Trophoblast cell (in vitro differentiated cells and primary cell): ENCODE results near the gene RIMBP3B.
"Not testable (repeated sequence)": the region's sequence is repeated elsewhere in the genome, so short reads cannot be mapped to it uniquely, and the experiment has no call there.

ENCODE experiments used
- DNase-seq, 2 donors: peaks; one replicate each; pipeline ENCODE4 v3.0.0-alpha.2; 2016
- H2AFZ ChIP-seq: 2 replicates; pipeline ENCODE4 v1.6.1; 2013; ENCODE audit warnings: low read length, moderate library complexity, mild to moderate bottlenecking; ENCODE audit not compliant: insufficient read depth, poor library complexity
- H2AK5ac ChIP-seq: 2 replicates; pipeline ENCODE4 v1.6.1; 2013; ENCODE audit warnings: mild to moderate bottlenecking, low read length
- H2BK120ac ChIP-seq: 2 replicates; pipeline ENCODE4 v1.6.1; 2013; ENCODE audit warnings: low read length, mild to moderate bottlenecking, moderate library complexity; ENCODE audit not compliant: insufficient read depth, poor library complexity
- H2BK12ac ChIP-seq: 2 replicates; pipeline ENCODE4 v1.6.1; 2013; ENCODE audit warnings: mild to moderate bottlenecking, low read length, moderate library complexity
- H2BK5ac ChIP-seq: 2 replicates; pipeline ENCODE4 v1.6.1; 2013; ENCODE audit warnings: low read length, low read depth, moderate library complexity, mild to moderate bottlenecking; ENCODE audit not compliant: poor library complexity
- H3K14ac ChIP-seq: 2 replicates; pipeline ENCODE4 v1.6.1; 2013; ENCODE audit warnings: mild to moderate bottlenecking, low read length
- H3K18ac ChIP-seq: 2 replicates; pipeline ENCODE4 v1.6.1; 2013; ENCODE audit warnings: mild to moderate bottlenecking, low read length
- H3K23ac ChIP-seq: 2 replicates; pipeline ENCODE4 v1.6.1; 2013; ENCODE audit warnings: low read length
- H3K27ac ChIP-seq: 2 replicates; pipeline ENCODE4 v1.5.1; 2013; ENCODE audit warnings: low read depth, mild to moderate bottlenecking, inconsistent platforms, low read length, moderate library complexity
- H3K27me3 ChIP-seq: 2 replicates; pipeline ENCODE4 v1.6.1; 2013; ENCODE audit warnings: inconsistent platforms, mild to moderate bottlenecking, low read length, moderate library complexity; ENCODE audit not compliant: insufficient read depth
- H3K36me3 ChIP-seq, 2 experiments: 1 replicate in 1 of 2; 2 replicates in 1 of 2; pipeline ENCODE4 v1.6.1; 2013; ENCODE audit warnings: low read length in 2 of 2, mild to moderate bottlenecking in 2 of 2, moderate library complexity in 1 of 2; ENCODE audit not compliant: insufficient read depth in 2 of 2, control insufficient read depth in 1 of 2
- H3K4ac ChIP-seq: 2 replicates; pipeline ENCODE4 v1.6.1; 2013; ENCODE audit warnings: low read depth, mild to moderate bottlenecking, low read length, moderate library complexity
- H3K4me1 ChIP-seq, 2 experiments: 1 replicate in 1 of 2; 2 replicates in 1 of 2; pipeline ENCODE4 v1.6.1; 2013; ENCODE audit warnings: low read length in 2 of 2, mild to moderate bottlenecking in 2 of 2, moderate library complexity in 1 of 2; ENCODE audit not compliant: insufficient read depth in 2 of 2, control insufficient read depth in 1 of 2
- H3K4me2 ChIP-seq: 2 replicates; pipeline ENCODE4 v1.6.1; 2013; ENCODE audit warnings: inconsistent platforms, mild to moderate bottlenecking, low read length, moderate library complexity
- H3K4me3 ChIP-seq: 2 replicates; pipeline ENCODE4 v1.5.1; 2013; ENCODE audit warnings: mild to moderate bottlenecking, low read depth, low read length, inconsistent platforms
- H3K79me1 ChIP-seq: one replicate; pipeline ENCODE4 v1.6.1; 2013; ENCODE audit warnings: low read length
- H3K79me2 ChIP-seq: 2 replicates; pipeline ENCODE4 v1.6.1; 2013; ENCODE audit warnings: low read length, mild to moderate bottlenecking; ENCODE audit not compliant: control insufficient read depth, insufficient read depth, poor library complexity
- H3K9ac ChIP-seq: 2 replicates; pipeline ENCODE4 v1.6.1; 2013; ENCODE audit warnings: mild to moderate bottlenecking, low read length
- H3K9me3 ChIP-seq: 2 replicates; pipeline ENCODE4 v1.6.1; 2013; ENCODE audit warnings: low read depth, mild to moderate bottlenecking, control low read depth, inconsistent platforms, low read length; ENCODE audit not compliant: insufficient read depth
- H4K12ac ChIP-seq: 2 replicates; pipeline ENCODE4 v1.6.1; 2013; ENCODE audit warnings: low read depth, mild to moderate bottlenecking, low read length, moderate library complexity
- H4K8ac ChIP-seq: 2 replicates; pipeline ENCODE4 v1.6.1; 2013; ENCODE audit warnings: low read depth, mild to moderate bottlenecking, low read length, moderate library complexity
- H4K91ac ChIP-seq: one replicate; pipeline ENCODE4 v1.6.1; 2013; ENCODE audit warnings: low read depth, mild to moderate bottlenecking, low read length, moderate library complexity
- WGBS: extraction: QIAGEN DNeasy Blood & Tissue Kit; methylation state at CpG from one replicate; pipeline ENCODE4 v1.1.7; 2013; ENCODE audit warnings: missing lambda C conversion rate; ENCODE audit not compliant: insufficient read length, insufficient coverage; ENCODE audit errors: extremely low coverage; 5-methylcytosine and 5-hydroxymethylcytosine counted together

RIMBP3B gene

GRCh38 chr22:21363061-21363460 is 20.5 kb upstream of the RIMBP3B start:
- H3K27me3 ChIP-seq, H3K27ac ChIP-seq, H3K4me1 ChIP-seq, H4K12ac ChIP-seq, H3K9me3 ChIP-seq, H3K23ac ChIP-seq, H3K79me1 ChIP-seq, H3K4ac ChIP-seq, H2AK5ac ChIP-seq, H2BK12ac ChIP-seq, H3K36me3 ChIP-seq, DNase-seq, H4K91ac ChIP-seq, H3K18ac ChIP-seq, H3K79me2 ChIP-seq, H3K4me3 ChIP-seq, H2BK5ac ChIP-seq, H2AFZ ChIP-seq, H4K8ac ChIP-seq, H3K9ac ChIP-seq, H3K4me2 ChIP-seq, H2BK120ac ChIP-seq, H3K14ac ChIP-seq: not testable (repeated sequence)
- WGBS = no CpG with 5 or more reads among the region's 5 CpGs

- H3K4ac ChIP-seq, H3K9ac ChIP-seq, H3K79me2 ChIP-seq, H2AK5ac ChIP-seq, H3K4me1 ChIP-seq, H2BK120ac ChIP-seq, H3K9me3 ChIP-seq, H2BK5ac ChIP-seq, H4K91ac ChIP-seq, H3K79me1 ChIP-seq, H3K18ac ChIP-seq, H3K36me3 ChIP-seq, DNase-seq, H3K27me3 ChIP-seq, H2BK12ac ChIP-seq, H3K23ac ChIP-seq, H3K4me3 ChIP-seq, H4K8ac ChIP-seq, H4K12ac ChIP-seq, H3K4me2 ChIP-seq, H3K27ac ChIP-seq, H3K14ac ChIP-seq, H2AFZ ChIP-seq: not testable (repeated sequence)
- WGBS = no CpG with 5 or more reads among the region's 11 CpGs
These were observed 19.7 kb upstream of the RIMBP3B start for GRCh38 chr22:21363803-21364202.

DNA sequence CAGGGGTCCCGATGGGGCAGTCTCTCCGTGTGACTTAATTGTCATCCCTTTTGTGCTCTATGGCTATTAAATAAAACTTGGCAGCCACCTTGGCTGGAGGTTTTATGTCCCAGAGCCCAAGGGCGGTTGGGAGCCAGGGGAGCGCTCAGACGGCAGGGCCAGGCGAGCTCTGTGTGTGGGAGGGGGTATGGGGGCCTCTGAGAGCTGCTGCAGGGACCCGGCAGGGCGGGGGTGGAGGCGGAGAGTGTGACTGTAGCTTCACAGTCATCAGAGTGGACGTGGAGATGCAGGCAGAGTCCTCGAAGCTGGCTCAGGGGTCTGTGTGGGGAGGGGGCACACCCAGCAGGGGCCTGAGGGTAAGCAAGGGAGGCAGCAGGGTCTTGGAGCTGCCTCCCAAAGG is 19.2 kb upstream of the RIMBP3B start:
- H4K12ac ChIP-seq, H2BK5ac ChIP-seq, H3K4me3 ChIP-seq, H3K4me1 ChIP-seq, H4K91ac ChIP-seq, H2BK12ac ChIP-seq, H3K79me2 ChIP-seq, H3K4ac ChIP-seq, H3K27ac ChIP-seq, H3K9me3 ChIP-seq, H3K79me1 ChIP-seq, H3K4me2 ChIP-seq, H3K18ac ChIP-seq, H4K8ac ChIP-seq, H2AFZ ChIP-seq, H3K14ac ChIP-seq, H3K27me3 ChIP-seq, H3K23ac ChIP-seq, DNase-seq, H3K9ac ChIP-seq, H3K36me3 ChIP-seq, H2BK120ac ChIP-seq, H2AK5ac ChIP-seq: not testable (repeated sequence)
- no CpG with 5 or more reads among the region's 11 CpGs for WGBS

DNA sequence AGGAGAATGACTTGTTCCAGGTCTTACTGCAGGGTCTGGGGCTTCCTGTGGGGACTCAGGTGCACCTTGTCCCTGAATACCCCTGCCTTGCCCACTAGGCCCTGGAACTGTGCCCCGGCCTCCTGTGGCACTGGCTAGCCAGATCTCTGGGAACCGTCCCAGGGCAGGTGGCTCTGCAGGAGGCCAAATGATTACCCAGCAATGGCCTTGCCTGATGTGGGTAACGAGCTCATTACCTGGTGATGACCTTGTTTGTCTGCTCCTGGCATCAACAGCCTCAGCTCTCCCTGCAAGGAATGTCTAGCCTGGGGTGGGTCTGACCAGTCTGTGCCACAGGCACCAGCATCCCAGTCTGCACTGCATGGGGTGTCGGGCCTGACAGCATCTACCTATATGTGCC is 18.2 kb upstream of the RIMBP3B start:
- H3K9ac ChIP-seq, DNase-seq, H3K9me3 ChIP-seq, H2AFZ ChIP-seq, H2AK5ac ChIP-seq, H2BK5ac ChIP-seq, H3K23ac ChIP-seq, H3K14ac ChIP-seq, H4K91ac ChIP-seq, H3K79me2 ChIP-seq, H3K27me3 ChIP-seq, H3K18ac ChIP-seq, H3K4me1 ChIP-seq, H3K79me1 ChIP-seq, H3K4ac ChIP-seq, H2BK120ac ChIP-seq, H2BK12ac ChIP-seq, H3K36me3 ChIP-seq, H3K27ac ChIP-seq, H4K8ac ChIP-seq, H4K12ac ChIP-seq, H3K4me3 ChIP-seq, H3K4me2 ChIP-seq: not testable (repeated sequence)
- WGBS = no CpG with 5 or more reads among the region's 4 CpGs
